HEK293 (cell line): ENCODE results near the gene YOD1.

Experiments
- ZNF157 ChIP-seq: fragments of 450-650 bp; formaldehyde crosslinking; IDR thresholded peaks from 2 replicates; pipeline ENCODE4 v1.5.1; 2016; ENCODE audit warnings: missing biosample characterization, missing genetic modification characterization
- TF ChIP-seq, protein P1 (sequence below): fragments of 450-650 bp; formaldehyde crosslinking; IDR thresholded peaks from 2 replicates; pipeline ENCODE4 v1.5.1; 2016; ENCODE audit warnings: missing biosample characterization, missing genetic modification characterization
- TF ChIP-seq, protein P2 (sequence below): fragments of 450-650 bp; formaldehyde crosslinking; IDR thresholded peaks from 2 replicates; pipeline ENCODE4 v1.5.1; 2016; ENCODE audit warnings: missing biosample characterization, missing genetic modification characterization

DNA sequence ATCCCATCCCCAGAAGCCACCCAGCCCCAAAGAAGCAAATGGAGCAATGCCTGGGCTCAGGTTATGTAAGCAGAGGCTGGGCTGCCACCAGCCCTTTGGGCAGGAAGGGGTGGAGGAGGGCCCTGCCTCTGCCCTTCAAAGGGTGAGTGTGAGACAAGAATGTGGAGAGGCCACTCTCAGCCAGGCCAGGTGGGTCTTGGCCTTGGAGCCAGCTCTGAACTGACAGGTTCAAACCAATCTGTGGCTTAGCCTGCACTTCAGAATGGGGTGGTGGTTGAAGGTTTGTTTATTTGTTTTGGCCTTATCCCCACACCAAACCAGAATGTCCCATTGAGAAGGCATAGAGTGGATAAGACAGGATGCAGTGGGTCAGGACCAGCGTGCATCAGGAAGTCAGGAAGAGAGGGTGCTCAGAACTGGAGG is 48.3 kb downstream of the YOD1 start:
- no peak for TF ChIP-seq ZNF157 (tag by site-specific recombination)
- TF ChIP-seq, protein P1, sequence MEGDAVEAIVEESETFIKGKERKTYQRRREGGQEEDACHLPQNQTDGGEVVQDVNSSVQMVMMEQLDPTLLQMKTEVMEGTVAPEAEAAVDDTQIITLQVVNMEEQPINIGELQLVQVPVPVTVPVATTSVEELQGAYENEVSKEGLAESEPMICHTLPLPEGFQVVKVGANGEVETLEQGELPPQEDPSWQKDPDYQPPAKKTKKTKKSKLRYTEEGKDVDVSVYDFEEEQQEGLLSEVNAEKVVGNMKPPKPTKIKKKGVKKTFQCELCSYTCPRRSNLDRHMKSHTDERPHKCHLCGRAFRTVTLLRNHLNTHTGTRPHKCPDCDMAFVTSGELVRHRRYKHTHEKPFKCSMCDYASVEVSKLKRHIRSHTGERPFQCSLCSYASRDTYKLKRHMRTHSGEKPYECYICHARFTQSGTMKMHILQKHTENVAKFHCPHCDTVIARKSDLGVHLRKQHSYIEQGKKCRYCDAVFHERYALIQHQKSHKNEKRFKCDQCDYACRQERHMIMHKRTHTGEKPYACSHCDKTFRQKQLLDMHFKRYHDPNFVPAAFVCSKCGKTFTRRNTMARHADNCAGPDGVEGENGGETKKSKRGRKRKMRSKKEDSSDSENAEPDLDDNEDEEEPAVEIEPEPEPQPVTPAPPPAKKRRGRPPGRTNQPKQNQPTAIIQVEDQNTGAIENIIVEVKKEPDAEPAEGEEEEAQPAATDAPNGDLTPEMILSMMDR (tag by site-specific recombination) = no peak
- TF ChIP-seq, protein P2, sequence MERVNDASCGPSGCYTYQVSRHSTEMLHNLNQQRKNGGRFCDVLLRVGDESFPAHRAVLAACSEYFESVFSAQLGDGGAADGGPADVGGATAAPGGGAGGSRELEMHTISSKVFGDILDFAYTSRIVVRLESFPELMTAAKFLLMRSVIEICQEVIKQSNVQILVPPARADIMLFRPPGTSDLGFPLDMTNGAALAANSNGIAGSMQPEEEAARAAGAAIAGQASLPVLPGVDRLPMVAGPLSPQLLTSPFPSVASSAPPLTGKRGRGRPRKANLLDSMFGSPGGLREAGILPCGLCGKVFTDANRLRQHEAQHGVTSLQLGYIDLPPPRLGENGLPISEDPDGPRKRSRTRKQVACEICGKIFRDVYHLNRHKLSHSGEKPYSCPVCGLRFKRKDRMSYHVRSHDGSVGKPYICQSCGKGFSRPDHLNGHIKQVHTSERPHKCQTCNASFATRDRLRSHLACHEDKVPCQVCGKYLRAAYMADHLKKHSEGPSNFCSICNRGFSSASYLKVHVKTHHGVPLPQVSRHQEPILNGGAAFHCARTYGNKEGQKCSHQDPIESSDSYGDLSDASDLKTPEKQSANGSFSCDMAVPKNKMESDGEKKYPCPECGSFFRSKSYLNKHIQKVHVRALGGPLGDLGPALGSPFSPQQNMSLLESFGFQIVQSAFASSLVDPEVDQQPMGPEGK (tag by site-specific recombination) = no peak
